ENCODE data around the gene UNC45A.

- TF ChIP-seq, protein P1, sequence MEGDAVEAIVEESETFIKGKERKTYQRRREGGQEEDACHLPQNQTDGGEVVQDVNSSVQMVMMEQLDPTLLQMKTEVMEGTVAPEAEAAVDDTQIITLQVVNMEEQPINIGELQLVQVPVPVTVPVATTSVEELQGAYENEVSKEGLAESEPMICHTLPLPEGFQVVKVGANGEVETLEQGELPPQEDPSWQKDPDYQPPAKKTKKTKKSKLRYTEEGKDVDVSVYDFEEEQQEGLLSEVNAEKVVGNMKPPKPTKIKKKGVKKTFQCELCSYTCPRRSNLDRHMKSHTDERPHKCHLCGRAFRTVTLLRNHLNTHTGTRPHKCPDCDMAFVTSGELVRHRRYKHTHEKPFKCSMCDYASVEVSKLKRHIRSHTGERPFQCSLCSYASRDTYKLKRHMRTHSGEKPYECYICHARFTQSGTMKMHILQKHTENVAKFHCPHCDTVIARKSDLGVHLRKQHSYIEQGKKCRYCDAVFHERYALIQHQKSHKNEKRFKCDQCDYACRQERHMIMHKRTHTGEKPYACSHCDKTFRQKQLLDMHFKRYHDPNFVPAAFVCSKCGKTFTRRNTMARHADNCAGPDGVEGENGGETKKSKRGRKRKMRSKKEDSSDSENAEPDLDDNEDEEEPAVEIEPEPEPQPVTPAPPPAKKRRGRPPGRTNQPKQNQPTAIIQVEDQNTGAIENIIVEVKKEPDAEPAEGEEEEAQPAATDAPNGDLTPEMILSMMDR (conservative IDR thresholded peaks at IDR 0.05; ENCODE audit: low read depth, low read length), result no peak
- TF ChIP-seq RAD21 (IDR thresholded peaks at IDR 0.05; ENCODE audit: low read length), result no peak
- TF ChIP-seq BHLHE40 (IDR thresholded peaks at IDR 0.05; ENCODE audit: low read depth, low read length), result no peak
- TF ChIP-seq, protein P2, sequence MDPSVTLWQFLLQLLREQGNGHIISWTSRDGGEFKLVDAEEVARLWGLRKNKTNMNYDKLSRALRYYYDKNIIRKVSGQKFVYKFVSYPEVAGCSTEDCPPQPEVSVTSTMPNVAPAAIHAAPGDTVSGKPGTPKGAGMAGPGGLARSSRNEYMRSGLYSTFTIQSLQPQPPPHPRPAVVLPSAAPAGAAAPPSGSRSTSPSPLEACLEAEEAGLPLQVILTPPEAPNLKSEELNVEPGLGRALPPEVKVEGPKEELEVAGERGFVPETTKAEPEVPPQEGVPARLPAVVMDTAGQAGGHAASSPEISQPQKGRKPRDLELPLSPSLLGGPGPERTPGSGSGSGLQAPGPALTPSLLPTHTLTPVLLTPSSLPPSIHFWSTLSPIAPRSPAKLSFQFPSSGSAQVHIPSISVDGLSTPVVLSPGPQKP (IDR thresholded peaks at IDR 0.05; ENCODE audit: borderline replicate concordance, low read depth, low read length), result no peak
- no peak for TF ChIP-seq RFX5 (IDR thresholded peaks at IDR 0.05; ENCODE audit: low read depth, low read length)
- no peak for TF ChIP-seq POLR2A (IDR thresholded peaks at IDR 0.05; ENCODE audit: low read depth, low read length)
- TF ChIP-seq CHD1 (IDR thresholded peaks at IDR 0.05; ENCODE audit: low read depth, low read length), result no peak
- no peak for TF ChIP-seq CEBPB (IDR thresholded peaks at IDR 0.05; ENCODE audit: low read depth, low read length)
- TF ChIP-seq RCOR1 (IDR thresholded peaks at IDR 0.05; ENCODE audit: insufficient replicate concordance, low read length), result no peak
- TF ChIP-seq USF2 (IDR thresholded peaks at IDR 0.05; ENCODE audit: low read depth, low read length), result no peak
These were observed 51.9 kb downstream of the UNC45A start for GRCh38 chr15:90986790-90987507.

Data from IMR-90 (cell line).